Measurements from ENCODE around the gene NTN1. TPM values are rescaled to one million over a fixed set of nuclear protein-coding genes. Genes with fewer than 3 reads are reported as not detected.

NTN1 gene
- total RNA-seq, 1 experiment from 2014 or later = 1.2 TPM

DNA sequence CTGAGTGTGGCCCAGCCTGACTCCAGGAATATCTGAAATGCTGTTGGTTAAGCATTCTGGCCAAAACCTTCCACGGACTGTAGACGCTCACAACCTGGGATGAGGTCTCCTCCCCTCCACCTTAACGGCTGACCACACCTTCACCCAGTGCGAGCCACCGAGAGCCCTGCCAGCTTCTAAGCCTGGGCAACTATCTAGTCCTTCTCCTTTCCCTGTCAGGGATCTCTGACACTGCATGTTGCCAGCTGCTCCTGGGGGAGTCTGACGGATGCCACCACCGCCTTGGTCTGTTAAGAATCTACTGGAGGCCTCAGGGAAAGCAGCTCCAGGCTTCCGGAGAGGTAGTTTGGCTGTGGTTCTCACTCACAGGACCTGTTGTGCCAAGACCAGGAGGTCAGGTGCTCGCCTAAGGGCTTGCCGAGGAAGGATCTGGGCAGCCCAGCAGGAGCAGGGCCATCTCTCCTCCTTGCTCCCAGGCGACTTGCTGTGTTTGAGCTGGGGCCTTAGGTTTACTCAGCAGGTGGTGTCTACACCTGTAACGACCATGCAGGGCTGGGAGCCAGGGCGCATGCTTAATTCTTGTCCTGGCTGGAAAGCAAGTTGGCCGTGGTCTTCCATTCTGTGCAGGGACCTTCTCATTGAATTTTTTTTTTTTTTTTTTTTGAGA lies 111.8 kb downstream of the NTN1 start:
- no peak overlapping the region for H2BK15ac ChIP-seq (ENCODE audit: low read depth, low read length)
- no peak overlapping the region for H3K18ac ChIP-seq (ENCODE audit: insufficient read length, low read depth, low read length)
- H4K5ac ChIP-seq (ENCODE audit: insufficient read length, low read depth, low read length) = no peak overlapping the region
- no peak overlapping the region for H3T11ph ChIP-seq (ENCODE audit: low read length)
- H3K4me1 ChIP-seq (ENCODE audit: insufficient read depth, low read length) = no peaks in the 10 kb centered on the region
- TF ChIP-seq, protein P1, sequence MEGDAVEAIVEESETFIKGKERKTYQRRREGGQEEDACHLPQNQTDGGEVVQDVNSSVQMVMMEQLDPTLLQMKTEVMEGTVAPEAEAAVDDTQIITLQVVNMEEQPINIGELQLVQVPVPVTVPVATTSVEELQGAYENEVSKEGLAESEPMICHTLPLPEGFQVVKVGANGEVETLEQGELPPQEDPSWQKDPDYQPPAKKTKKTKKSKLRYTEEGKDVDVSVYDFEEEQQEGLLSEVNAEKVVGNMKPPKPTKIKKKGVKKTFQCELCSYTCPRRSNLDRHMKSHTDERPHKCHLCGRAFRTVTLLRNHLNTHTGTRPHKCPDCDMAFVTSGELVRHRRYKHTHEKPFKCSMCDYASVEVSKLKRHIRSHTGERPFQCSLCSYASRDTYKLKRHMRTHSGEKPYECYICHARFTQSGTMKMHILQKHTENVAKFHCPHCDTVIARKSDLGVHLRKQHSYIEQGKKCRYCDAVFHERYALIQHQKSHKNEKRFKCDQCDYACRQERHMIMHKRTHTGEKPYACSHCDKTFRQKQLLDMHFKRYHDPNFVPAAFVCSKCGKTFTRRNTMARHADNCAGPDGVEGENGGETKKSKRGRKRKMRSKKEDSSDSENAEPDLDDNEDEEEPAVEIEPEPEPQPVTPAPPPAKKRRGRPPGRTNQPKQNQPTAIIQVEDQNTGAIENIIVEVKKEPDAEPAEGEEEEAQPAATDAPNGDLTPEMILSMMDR (conservative IDR thresholded peaks at IDR 0.05) = no peak
- no peak overlapping the region for H3K4me2 ChIP-seq (ENCODE audit: insufficient read depth, insufficient read length, low read length)
- peaks cover 7 to 12% of the 10 kb centered on the region in 2 experiments; a peak in 2 of 4 replicates for H3K4me1 Mint-ChIP-seq
- H2BK120ac ChIP-seq (ENCODE audit: low read depth, low read length, poor library complexity, severe bottlenecking) = no peak overlapping the region
- H3K4me3 Mint-ChIP-seq = no peak overlapping the region
- H3K27ac ChIP-seq (ENCODE audit: insufficient read length, low read depth, low read length) = no peak overlapping the region
- H2BK5ac ChIP-seq (ENCODE audit: insufficient read length, low read length) = no peak overlapping the region
- WGBS (ENCODE audit: extremely low coverage, insufficient read length, low lambda C conversion rate) = no CpG with 5 or more reads among the region's 14 CpGs
- H3K4ac ChIP-seq (ENCODE audit: low read depth, low read length) = no peak overlapping the region
- H3K9me3 Mint-ChIP-seq = no peaks in the 10 kb centered on the region
- DNase-seq = no peak
- no peaks in the 10 kb centered on the region for H3K36me3 Mint-ChIP-seq (ENCODE audit: insufficient read depth in 1 of 3, low read depth in 3 of 3)
- no peaks in the 10 kb centered on the region for H3K23me2 ChIP-seq (ENCODE audit: insufficient read length, low read depth, low read length, poor library complexity, severe bottlenecking)
- H2BK20ac ChIP-seq (ENCODE audit: low read depth, low read length, poor library complexity, severe bottlenecking) = no peak overlapping the region
- H4K8ac ChIP-seq (replicated peaks; ENCODE audit: insufficient read length, low read depth, low read length) = no peak overlapping the region
- no peak overlapping the region for H3K9ac ChIP-seq (ENCODE audit: extremely low read depth, insufficient read length, low read length)
- no peak overlapping the region for H3K23ac ChIP-seq (ENCODE audit: insufficient read length, low read depth, low read length)
- H3K27me3 Mint-ChIP-seq (ENCODE audit: low read depth) = peaks cover 7% of the 10 kb centered on the region
- no peak overlapping the region for H3K56ac ChIP-seq (ENCODE audit: insufficient read length, low read depth, low read length)
- no peaks in the 10 kb centered on the region for H3K9me3 ChIP-seq (ENCODE audit: control insufficient read depth, low read depth, low read length)
- no peak overlapping the region for H4K91ac ChIP-seq (ENCODE audit: insufficient read length, low read depth, low read length)
- no peaks in the 10 kb centered on the region for H3K27me3 ChIP-seq (ENCODE audit: insufficient read depth, low read length)
- no peaks in the 10 kb centered on the region for H3K79me2 ChIP-seq (ENCODE audit: insufficient read depth, low read length)
- no peak overlapping the region for H2AFZ ChIP-seq (ENCODE audit: low read length)
- no peaks in the 10 kb centered on the region for H4K20me1 ChIP-seq (ENCODE audit: control insufficient read depth, insufficient read depth, insufficient read length)
- H3K27ac Mint-ChIP-seq = no peak overlapping the region
- no peaks in the 10 kb centered on the region for H3K79me1 ChIP-seq (ENCODE audit: insufficient read depth, low read depth, low read length, poor library complexity, severe bottlenecking)
- no peak overlapping the region for H3K14ac ChIP-seq (ENCODE audit: insufficient read depth, low read length)
- no peak overlapping the region for H2BK12ac ChIP-seq (ENCODE audit: insufficient read length, low read depth, low read length)
- H2AK5ac ChIP-seq (ENCODE audit: insufficient read length, low read length) = no peak overlapping the region
